Measurements from ENCODE around the gene DYNLT4. TPM values are rescaled to one million over a fixed set of nuclear protein-coding genes. Genes with fewer than 3 reads are reported as not detected.

Gene DYNLT4
- total and polyA plus RNA-seq, 2 donors, result 0.09 TPM

- whole genome bisulfite sequencing, result 97% methylated on average over 2 of the region's 2 CpGs
- Histone ChIP-seq H3K27me3 (ENCODE audit: control insufficient read depth in 2 of 2, insufficient read depth in 1 of 2, low read length in 1 of 2) (no peaks in the 10 kb centered on the region), H3K4me1 (ENCODE audit: control insufficient read depth in 2 of 2, insufficient read depth in 2 of 2, low read length in 2 of 2) (no peaks in the 10 kb centered on the region), H3K27ac (ENCODE audit: low read depth in 1 of 2, low read length in 1 of 2) (no peak overlapping the region), H3K36me3 (ENCODE audit: control insufficient read depth in 2 of 2, insufficient read depth in 2 of 2, low read length in 1 of 2) (peaks cover 90 to 95% of the 10 kb centered on the region in 2 donors), H3K9me3 (ENCODE audit: control insufficient read depth in 2 of 2, insufficient read depth in 1 of 2, low read length in 1 of 2) (no peaks in the 10 kb centered on the region), H3K4me3 (ENCODE audit: low read length in 2 of 2) (no peak overlapping the region)
- DNase-seq (ENCODE audit: low read depth in 6 of 9, low spot score in 9 of 9), result no peak
Observed at GRCh38 chr1:44757420-44757819, 49.7 kb downstream of the DYNLT4 start.

Other genes starting within 250 kb of the DYNLT4 start
- gene TMEM53, start 132.9 kb downstream of the DYNLT4 start, total RNA-seq, result 2.7 TPM
- 5.5 TPM for gene TMEM53, start 132.9 kb downstream of the DYNLT4 start, polyA plus RNA-seq
- gene ARMH1, start 132.6 kb downstream of the DYNLT4 start, total RNA-seq, result 47.7 TPM
- 577 TPM for gene ARMH1, start 132.6 kb downstream of the DYNLT4 start, polyA plus RNA-seq
- 85.6 TPM for gene RNU5D-1, start 76.2 kb downstream of the DYNLT4 start, total RNA-seq
- gene RNU5D-1, start 76.2 kb downstream of the DYNLT4 start, polyA plus RNA-seq, result not detected
- 42.1 TPM for gene KIF2C, start 67.5 kb downstream of the DYNLT4 start, total RNA-seq
- 6.2 TPM for gene KIF2C, start 67.5 kb downstream of the DYNLT4 start, polyA plus RNA-seq
- 3,262 TPM for gene RPS8, start 31.8 kb downstream of the DYNLT4 start, total RNA-seq
- 3,732 TPM for gene RPS8, start 31.8 kb downstream of the DYNLT4 start, polyA plus RNA-seq
- gene BEST4, start 19.2 kb downstream of the DYNLT4 start, total RNA-seq, result 0.28 TPM
- gene BEST4, start 19.2 kb downstream of the DYNLT4 start, polyA plus RNA-seq, result 1.3 TPM
- gene PLK3, start 7.0 kb downstream of the DYNLT4 start, total RNA-seq, result 10.1 TPM
- gene PLK3, start 7.0 kb downstream of the DYNLT4 start, polyA plus RNA-seq, result 32.9 TPM
- 0.42 TPM for gene BTBD19, start 1.2 kb upstream of the DYNLT4 start, total RNA-seq
- gene BTBD19, start 1.2 kb upstream of the DYNLT4 start, polyA plus RNA-seq, result 3.8 TPM
- gene PTCH2, start 35.9 kb upstream of the DYNLT4 start, total RNA-seq, result 0.33 TPM
- gene PTCH2, start 35.9 kb upstream of the DYNLT4 start, polyA plus RNA-seq, result 0.91 TPM
- gene EIF2B3, start 179.2 kb upstream of the DYNLT4 start, total RNA-seq, result 33.4 TPM
- 12.3 TPM for gene EIF2B3, start 179.2 kb upstream of the DYNLT4 start, polyA plus RNA-seq
- 8.0 TPM for gene HECTD3, start 204.0 kb upstream of the DYNLT4 start, total RNA-seq
- 22.5 TPM for gene HECTD3, start 204.0 kb upstream of the DYNLT4 start, polyA plus RNA-seq
- gene UROD, start 204.9 kb upstream of the DYNLT4 start, total RNA-seq, result 98.7 TPM
- 68.2 TPM for gene UROD, start 204.9 kb upstream of the DYNLT4 start, polyA plus RNA-seq